ENCODE data around the gene SLC25A34. TPM values are rescaled to one million over a fixed set of nuclear protein-coding genes. Genes with fewer than 3 reads are reported as not detected.

Gene SLC25A34
- total RNA-seq, 1 donor from 2014 or later = under 0.01 TPM

GRCh38 chr1:15722836-15723532 lies 13.1 kb upstream of the SLC25A34 start:
- Histone ChIP-seq H3K4me3 (ENCODE audit: low read depth, low read length) (no peak overlapping the region), H3K36me3 (ENCODE audit: control insufficient read depth, insufficient read depth, low read length) (peaks cover 41% of the 10 kb centered on the region), H3K27me3 (ENCODE audit: control insufficient read depth, insufficient read depth, low read length) (no peaks in the 10 kb centered on the region)
- DNase-seq (ENCODE audit: low read depth) (no peak), FAIRE-seq (no peak)
- no peak for TF ChIP-seq CTCF (IDR thresholded peaks at IDR 0.05; ENCODE audit: insufficient read depth, low read length, severe bottlenecking)

GRCh38 chr1:15723631-15724246 lies 12.3 kb upstream of the SLC25A34 start:
- peaks cover 41% of the 10 kb centered on the region for H3K36me3 ChIP-seq (ENCODE audit: control insufficient read depth, insufficient read depth, low read length)

GRCh38 chr1:15724949-15725880 lies 10.8 kb upstream of the SLC25A34 start:
- Histone ChIP-seq H3K27me3 (ENCODE audit: control insufficient read depth, insufficient read depth, low read length) (no peaks in the 10 kb centered on the region), H3K4me3 (ENCODE audit: low read depth, low read length) (no peak overlapping the region), H3K36me3 (ENCODE audit: control insufficient read depth, insufficient read depth, low read length) (peaks cover 42% of the 10 kb centered on the region)
- FAIRE-seq (no peak), DNase-seq (ENCODE audit: low read depth) (no peak)
- TF ChIP-seq CTCF (IDR thresholded peaks at IDR 0.05; ENCODE audit: insufficient read depth, low read length, severe bottlenecking) = no peak

More at GRCh38 chr1:15723631-15724246, 12.3 kb upstream of the SLC25A34 start:
- no peak for TF ChIP-seq CTCF (IDR thresholded peaks at IDR 0.05; ENCODE audit: insufficient read depth, low read length, severe bottlenecking)
- FAIRE-seq = no peak
- Histone ChIP-seq H3K4me3 (ENCODE audit: low read depth, low read length) (no peak overlapping the region), H3K27me3 (ENCODE audit: control insufficient read depth, insufficient read depth, low read length) (no peaks in the 10 kb centered on the region)
- DNase-seq (ENCODE audit: low read depth) = no peak

GRCh38 chr1:15726508-15726907 lies 9.6 kb upstream of the SLC25A34 start:
- TF ChIP-seq CTCF (IDR thresholded peaks at IDR 0.05; ENCODE audit: insufficient read depth, low read length, severe bottlenecking) = no peak
- FAIRE-seq = no peak

GRCh38 chr1:15727021-15727420 lies 9.0 kb upstream of the SLC25A34 start:
- peaks cover 45% of the 10 kb centered on the region for H3K36me3 ChIP-seq (ENCODE audit: control insufficient read depth, insufficient read depth, low read length)
- FAIRE-seq (no peak), DNase-seq (ENCODE audit: low read depth) (no peak)
- H3K27me3 ChIP-seq (ENCODE audit: control insufficient read depth, insufficient read depth, low read length) = no peaks in the 10 kb centered on the region
- TF ChIP-seq CTCF (IDR thresholded peaks at IDR 0.05; ENCODE audit: insufficient read depth, low read length, severe bottlenecking) = no peak
- H3K4me3 ChIP-seq (ENCODE audit: low read depth, low read length) = no peak overlapping the region

More at GRCh38 chr1:15726508-15726907, 9.6 kb upstream of the SLC25A34 start:
- DNase-seq (ENCODE audit: low read depth) = no peak
- H3K36me3 ChIP-seq (ENCODE audit: control insufficient read depth, insufficient read depth, low read length) = peaks cover 44% of the 10 kb centered on the region
- H3K27me3 ChIP-seq (ENCODE audit: control insufficient read depth, insufficient read depth, low read length) = no peaks in the 10 kb centered on the region
- H3K4me3 ChIP-seq (ENCODE audit: low read depth, low read length) = no peak overlapping the region

Measured in bronchial epithelial cell (primary cell).